ENCODE measurements around the gene ASCC3.

DNA sequence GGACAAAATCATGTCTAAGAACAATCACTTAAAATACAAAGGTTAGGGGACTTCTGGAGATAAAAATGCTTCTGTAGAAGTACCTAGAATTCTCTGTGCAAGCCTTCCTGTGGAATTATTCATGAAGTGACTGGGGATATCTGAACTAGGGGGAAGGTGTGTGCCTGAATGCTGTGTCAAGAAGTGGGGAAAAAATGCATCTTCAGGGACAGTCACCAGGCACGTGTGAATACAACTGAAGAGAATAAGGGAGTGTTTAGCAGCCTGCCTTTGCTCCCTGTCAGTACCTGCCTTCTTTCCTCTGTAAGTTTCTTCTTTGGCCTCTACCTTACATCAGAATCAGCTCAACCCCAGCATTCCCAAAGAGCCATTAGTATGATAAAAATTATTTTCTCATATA lies 201.0 kb downstream of the ASCC3 start:
- TF ChIP-seq, protein P1, sequence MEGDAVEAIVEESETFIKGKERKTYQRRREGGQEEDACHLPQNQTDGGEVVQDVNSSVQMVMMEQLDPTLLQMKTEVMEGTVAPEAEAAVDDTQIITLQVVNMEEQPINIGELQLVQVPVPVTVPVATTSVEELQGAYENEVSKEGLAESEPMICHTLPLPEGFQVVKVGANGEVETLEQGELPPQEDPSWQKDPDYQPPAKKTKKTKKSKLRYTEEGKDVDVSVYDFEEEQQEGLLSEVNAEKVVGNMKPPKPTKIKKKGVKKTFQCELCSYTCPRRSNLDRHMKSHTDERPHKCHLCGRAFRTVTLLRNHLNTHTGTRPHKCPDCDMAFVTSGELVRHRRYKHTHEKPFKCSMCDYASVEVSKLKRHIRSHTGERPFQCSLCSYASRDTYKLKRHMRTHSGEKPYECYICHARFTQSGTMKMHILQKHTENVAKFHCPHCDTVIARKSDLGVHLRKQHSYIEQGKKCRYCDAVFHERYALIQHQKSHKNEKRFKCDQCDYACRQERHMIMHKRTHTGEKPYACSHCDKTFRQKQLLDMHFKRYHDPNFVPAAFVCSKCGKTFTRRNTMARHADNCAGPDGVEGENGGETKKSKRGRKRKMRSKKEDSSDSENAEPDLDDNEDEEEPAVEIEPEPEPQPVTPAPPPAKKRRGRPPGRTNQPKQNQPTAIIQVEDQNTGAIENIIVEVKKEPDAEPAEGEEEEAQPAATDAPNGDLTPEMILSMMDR (IDR thresholded peaks at IDR 0.05; ENCODE audit: borderline replicate concordance, extremely low read depth, low read length, poor library complexity, severe bottlenecking), result no peak
- no peak for TF ChIP-seq EZH2 (IDR thresholded peaks at IDR 0.05; ENCODE audit: borderline replicate concordance, low read depth, low read length, severe bottlenecking)
